SU-DHL-6 (cell line): ENCODE data around the gene RGS3.
"Not testable (repeated sequence)": the region's sequence is repeated elsewhere in the genome, so short reads cannot be mapped to it uniquely, and the experiment has no call there.

Experiments
- H2AFZ ChIP-seq: fragments of 200-600 bp; sonication (generic); 2 replicates; pipeline ENCODE4 v1.6.1; 2014; ENCODE audit warnings: low read depth, mild to moderate bottlenecking, moderate library complexity, mixed read lengths, antibody characterized with exemption, low read length; ENCODE audit not compliant: severe bottlenecking
- H3F3A ChIP-seq: fragments of 200-600 bp; shearing (Covaris generic); 2 replicates; pipeline ENCODE4 v1.6.0; 2016; ENCODE audit warnings: antibody characterized with exemption, mild to moderate bottlenecking; ENCODE audit not compliant: insufficient read depth
- H3K27ac ChIP-seq: fragments of 200-600 bp; sonication (generic); 2 replicates; pipeline ENCODE4 v1.5.1; 2016; ENCODE audit warnings: low read depth, mild to moderate bottlenecking, low read length, moderate library complexity, mixed read lengths
- H3K27me3 ChIP-seq: fragments of 200-600 bp; sonication (generic), shearing (Covaris generic); 2 replicates; pipeline ENCODE4 v1.6.0; 2014; ENCODE audit warnings: mild to moderate bottlenecking, low read length
- H3K36me3 ChIP-seq: fragments of 200-600 bp; sonication (generic); 2 replicates; pipeline ENCODE4 v1.6.1; 2014; ENCODE audit warnings: mild to moderate bottlenecking, low read length, mixed read lengths
- H3K4me2 ChIP-seq: fragments of 300-600, 200-600 bp; shearing (Covaris generic), sonication (generic); 2 replicates; pipeline ENCODE4 v1.6.0; 2014; ENCODE audit warnings: low read length, low read depth, mild to moderate bottlenecking; ENCODE audit not compliant: poor library complexity, severe bottlenecking
- H3K4me3 ChIP-seq: fragments of 200-600 bp; sonication (generic); 2 replicates; pipeline ENCODE4 v1.5.1; 2014; ENCODE audit warnings: antibody characterized with exemption, low read length, mild to moderate bottlenecking, mixed read lengths; ENCODE audit not compliant: insufficient read depth, poor library complexity, severe bottlenecking
- H3K79me2 ChIP-seq: fragments of 200-600 bp; sonication (generic); 2 replicates; pipeline ENCODE4 v1.6.1; 2014; ENCODE audit warnings: mild to moderate bottlenecking, low read length, moderate library complexity; ENCODE audit not compliant: insufficient read depth
- H3K9ac ChIP-seq: fragments of 200-600 bp; sonication (generic); 2 replicates; pipeline ENCODE4 v1.7.0; 2014; ENCODE audit warnings: mild to moderate bottlenecking, low read length
- H3K9me2 ChIP-seq: fragments of 200-600 bp; sonication (generic); replicated peaks from 2 replicates; pipeline ENCODE4 v1.6.1; 2014; ENCODE audit warnings: low read length; ENCODE audit not compliant: insufficient read depth
- H3K9me3 ChIP-seq: fragments of 200-600 bp; sonication (generic); 2 replicates; pipeline ENCODE4 v1.6.1; 2014; ENCODE audit warnings: low read length, mixed read lengths; ENCODE audit not compliant: insufficient read depth
- H4K20me1 ChIP-seq: fragments of 200-600 bp; sonication (generic); 2 replicates; pipeline ENCODE4 v1.6.1; 2014; ENCODE audit warnings: low read depth, mild to moderate bottlenecking, antibody characterized with exemption, low read length, moderate library complexity, mixed read lengths
- CTCF ChIP-seq: fragments of 200-600 bp; sonication (generic); IDR thresholded peaks from one replicate; pipeline ENCODE4 v1.5.1; 2017; ENCODE audit warnings: antibody characterized with exemption, mild to moderate bottlenecking, low read length, moderate library complexity; ENCODE audit not compliant: insufficient read depth, poor library complexity, severe bottlenecking
- EZH2phosphoT487 ChIP-seq: fragments of 200-600 bp; sonication (generic), shearing (Covaris generic); conservative IDR thresholded peaks from 2 replicates; pipeline ENCODE4 v1.6.1; 2018; ENCODE audit warnings: mild to moderate bottlenecking, antibody characterized with exemption, low read length, moderate library complexity, mixed read lengths

RGS3 gene

GRCh38 chr9:113436728-113437515 lies 26.6 kb upstream of the RGS3 start:
- Histone ChIP-seq H3K36me3 (no peaks in the 10 kb centered on the region), H3K9me3 (no peaks in the 10 kb centered on the region), H3K4me3 (no peak overlapping the region), H3K27ac (no peak overlapping the region), H3K27me3 (no peaks in the 10 kb centered on the region), H3K9me2 (no peaks in the 10 kb centered on the region), H3K9ac (no peak overlapping the region), H4K20me1 (no peaks in the 10 kb centered on the region), H3K4me2 (no peak overlapping the region), H2AFZ (no peak overlapping the region), H3K79me2 (no peaks in the 10 kb centered on the region), H3F3A (no peaks in the 10 kb centered on the region)
- TF ChIP-seq CTCF (no peak), EZH2phosphoT487 (no peak)

GRCh38 chr9:113437716-113438115 lies 25.8 kb upstream of the RGS3 start:
- H3K27ac ChIP-seq, H4K20me1 ChIP-seq, H3K79me2 ChIP-seq, H3K9me2 ChIP-seq, H3K27me3 ChIP-seq, H3K4me3 ChIP-seq, H3K9ac ChIP-seq, H3F3A ChIP-seq, H3K9me3 ChIP-seq, H2AFZ ChIP-seq, H3K4me2 ChIP-seq, H3K36me3 ChIP-seq: not testable (repeated sequence)

- Histone ChIP-seq H3K27ac (no peak overlapping the region), H3K9ac (no peak overlapping the region), H3K4me2 (no peak overlapping the region), H3K9me2 (no peaks in the 10 kb centered on the region), H3F3A (no peaks in the 10 kb centered on the region), H3K79me2 (no peaks in the 10 kb centered on the region), H2AFZ (no peak overlapping the region), H3K9me3 (no peaks in the 10 kb centered on the region), H4K20me1 (no peaks in the 10 kb centered on the region), H3K4me3 (no peak overlapping the region), H3K27me3 (no peaks in the 10 kb centered on the region), H3K36me3 (no peaks in the 10 kb centered on the region)
- TF ChIP-seq CTCF: no peak
- no peak for TF ChIP-seq EZH2phosphoT487
These were observed 18.8 kb upstream of the RGS3 start for GRCh38 chr9:113444736-113445135.

GRCh38 chr9:113446323-113446740 lies 17.2 kb upstream of the RGS3 start:
- Histone ChIP-seq H3K9ac (no peak overlapping the region), H3K36me3 (no peaks in the 10 kb centered on the region), H4K20me1 (no peaks in the 10 kb centered on the region), H3K27ac (no peak overlapping the region), H3K4me3 (no peak overlapping the region), H3F3A (no peaks in the 10 kb centered on the region), H3K9me3 (no peaks in the 10 kb centered on the region), H3K4me2 (no peak overlapping the region), H3K27me3 (no peaks in the 10 kb centered on the region), H3K9me2 (no peaks in the 10 kb centered on the region), H2AFZ (no peak overlapping the region), H3K79me2 (no peaks in the 10 kb centered on the region)
- TF ChIP-seq EZH2phosphoT487 (no peak), CTCF (peak; percentile 36)
